ENCODE results near the gene PSMB2. TPM values are rescaled to one million over a fixed set of nuclear protein-coding genes. Genes with fewer than 3 reads are reported as not detected.

PSMB2 gene
- total and polyA plus RNA-seq, 2 experiments from 2014 or later = 22.5 to 72.8 TPM

GRCh38 chr1:35675773-35676172 is 34.4 kb upstream of the PSMB2 start:
- H3K27ac ChIP-seq = no peak overlapping the region
- no peak for TF ChIP-seq CTCF (IDR thresholded peaks at IDR 0.05; ENCODE audit: low read depth, low read length)
- H3K4me1 ChIP-seq (ENCODE audit: low read depth) = no peaks in the 10 kb centered on the region
- DNase-seq (ENCODE audit: low read depth in 1 of 2, low spot score in 1 of 2) = no peak
- no peak overlapping the region for H3K4me3 ChIP-seq
- peaks cover 10% of the 10 kb centered on the region for H3K27me3 ChIP-seq
- H3K9me3 ChIP-seq (ENCODE audit: low read depth) = no peaks in the 10 kb centered on the region
- no peaks in the 10 kb centered on the region for H3K36me3 ChIP-seq

DNA sequence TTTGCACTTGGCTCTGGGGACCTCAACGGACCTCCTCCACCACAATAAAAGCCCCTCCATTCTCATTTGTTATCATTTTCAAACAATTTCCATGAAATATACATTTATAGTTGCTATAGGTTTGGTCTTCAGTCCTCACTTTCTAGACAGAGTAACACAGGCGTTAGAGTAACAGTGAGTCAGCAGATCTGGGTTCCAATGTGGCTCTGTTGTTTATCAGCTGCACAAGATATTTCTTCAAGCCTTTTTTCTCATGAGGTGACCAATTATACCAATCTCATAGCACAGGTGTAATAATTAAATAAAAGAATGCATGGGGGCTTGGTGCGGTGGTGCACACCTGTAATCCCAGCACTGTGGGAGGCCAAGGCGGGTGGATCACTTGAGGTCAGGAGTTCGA is 32.8 kb upstream of the PSMB2 start:
- no peak for TF ChIP-seq CTCF (IDR thresholded peaks at IDR 0.05; ENCODE audit: low read depth, low read length)
- H3K4me3 ChIP-seq = no peak overlapping the region
- H3K9me3 ChIP-seq (ENCODE audit: low read depth) = no peaks in the 10 kb centered on the region
- no peak for DNase-seq (ENCODE audit: low read depth in 1 of 2, low spot score in 1 of 2)
- no peaks in the 10 kb centered on the region for H3K36me3 ChIP-seq
- H3K27ac ChIP-seq = no peak overlapping the region
- H3K27me3 ChIP-seq = peaks cover 10% of the 10 kb centered on the region
- H3K4me1 ChIP-seq (ENCODE audit: low read depth) = no peaks in the 10 kb centered on the region

DNA sequence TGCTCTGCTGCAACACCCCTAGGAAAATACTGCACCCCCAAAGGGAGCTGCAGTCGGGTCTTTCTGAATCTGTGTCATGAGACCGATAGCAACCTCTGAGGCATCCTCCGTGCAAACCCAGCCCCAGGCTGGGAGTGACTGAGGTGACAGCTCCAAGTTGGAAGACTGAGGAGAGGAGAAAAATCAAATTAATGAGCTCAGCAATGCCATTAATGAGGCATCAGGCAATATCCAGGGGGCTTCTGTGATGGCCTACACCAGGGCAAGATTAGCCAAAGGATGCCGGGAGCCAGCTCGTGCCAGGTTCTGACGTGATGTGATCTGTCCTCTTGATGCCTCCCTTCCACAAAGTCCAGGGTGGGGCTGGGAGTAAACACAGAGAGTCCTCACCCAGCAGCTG is 30.8 kb upstream of the PSMB2 start:
- Histone ChIP-seq H3K27me3 (peaks cover 15% of the 10 kb centered on the region), H3K36me3 (no peaks in the 10 kb centered on the region), H3K4me3 (no peak overlapping the region)

DNA sequence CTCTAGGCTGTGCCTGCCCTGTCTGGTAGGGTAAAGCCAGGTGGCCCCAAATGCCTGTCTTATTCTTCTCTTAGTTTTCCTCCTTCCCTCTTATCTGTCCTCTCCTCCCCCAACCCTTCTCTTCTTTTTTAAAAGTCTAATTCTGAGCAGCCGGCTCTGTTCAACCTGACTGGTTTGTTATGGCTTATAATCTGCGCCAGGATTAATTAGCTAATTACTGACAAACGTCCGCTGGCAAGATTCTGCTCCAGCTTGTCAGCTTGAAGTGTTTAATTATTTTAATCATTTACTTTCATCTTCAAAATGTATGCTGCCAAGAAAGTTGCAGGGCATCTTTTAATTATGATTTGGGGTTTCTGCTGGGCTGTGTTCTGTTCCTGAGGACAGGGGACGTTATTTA is 27.2 kb upstream of the PSMB2 start:
- DNase-seq (ENCODE audit: low read depth in 1 of 2, low spot score in 1 of 2) = no peak
- Histone ChIP-seq H3K9me3 (ENCODE audit: low read depth) (no peaks in the 10 kb centered on the region), H3K4me3 (no peak overlapping the region), H3K36me3 (no peaks in the 10 kb centered on the region), H3K4me1 (ENCODE audit: low read depth) (no peaks in the 10 kb centered on the region), H3K27ac (no peak overlapping the region), H3K27me3 (peaks cover 5% of the 10 kb centered on the region)
- TF ChIP-seq CTCF (IDR thresholded peaks at IDR 0.05; ENCODE audit: low read depth, low read length) = no peak

More for the DNA sequence above, 30.8 kb upstream of the PSMB2 start:
- no peak for TF ChIP-seq CTCF (IDR thresholded peaks at IDR 0.05; ENCODE audit: low read depth, low read length)
- no peak for DNase-seq (ENCODE audit: low read depth in 1 of 2, low spot score in 1 of 2)
- Histone ChIP-seq H3K9me3 (ENCODE audit: low read depth) (no peaks in the 10 kb centered on the region), H3K4me1 (ENCODE audit: low read depth) (no peaks in the 10 kb centered on the region), H3K27ac (no peak overlapping the region)

DNA sequence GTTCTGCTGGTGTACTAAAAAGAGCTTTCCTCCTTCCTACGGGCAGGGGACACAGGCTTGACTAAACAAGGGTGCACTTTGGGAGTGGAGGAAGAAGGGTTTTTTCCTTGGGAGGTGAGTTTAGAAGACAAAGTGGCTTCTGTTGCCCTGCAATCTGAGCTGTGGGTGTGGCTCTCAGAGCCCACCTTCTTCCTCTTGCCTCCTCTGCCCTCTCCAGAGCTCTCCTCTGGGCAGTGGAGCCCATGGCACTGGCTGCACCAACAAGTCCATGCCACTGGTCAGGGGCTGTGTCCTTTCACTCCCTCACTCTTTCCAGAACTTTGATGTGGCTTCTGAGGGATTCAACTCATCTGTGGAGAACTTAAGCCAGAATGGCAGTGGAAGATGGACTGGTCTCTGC is 25.6 kb upstream of the PSMB2 start:
- Histone ChIP-seq H3K9me3 (ENCODE audit: low read depth) (no peaks in the 10 kb centered on the region), H3K4me3 (no peak overlapping the region), H3K27me3 (peaks cover 5% of the 10 kb centered on the region), H3K4me1 (ENCODE audit: low read depth) (no peaks in the 10 kb centered on the region), H3K27ac (no peak overlapping the region), H3K36me3 (no peaks in the 10 kb centered on the region)
- TF ChIP-seq CTCF (IDR thresholded peaks at IDR 0.05; ENCODE audit: low read depth, low read length) = no peak
- DNase-seq (ENCODE audit: low read depth in 1 of 2, low spot score in 1 of 2) = no peak

GRCh38 chr1:35666216-35666615 is 24.9 kb upstream of the PSMB2 start:
- Histone ChIP-seq H3K4me1 (ENCODE audit: low read depth) (no peaks in the 10 kb centered on the region), H3K36me3 (no peaks in the 10 kb centered on the region), H3K4me3 (no peak overlapping the region), H3K27me3 (peaks cover 5% of the 10 kb centered on the region), H3K27ac (no peak overlapping the region), H3K9me3 (ENCODE audit: low read depth) (no peaks in the 10 kb centered on the region)
- no peak for DNase-seq (ENCODE audit: low read depth in 1 of 2, low spot score in 1 of 2)
- TF ChIP-seq CTCF (IDR thresholded peaks at IDR 0.05; ENCODE audit: low read depth, low read length) = no peak
